NOMO-1 treated with DMSO at 0.1 percent for 48 hours (cell line): Measurements from ENCODE around the gene GABBR2.

Experiments
- DNase-seq: peaks from one replicate; lab custom pipeline; 2025; ENCODE audit not compliant: unreplicated experiment; lab: John Stamatoyannopoulos, UW

Gene GABBR2

GRCh38 chr9:98549401-98549800 lies 159.3 kb downstream of the GABBR2 start:
- no peak for DNase-seq

DNA sequence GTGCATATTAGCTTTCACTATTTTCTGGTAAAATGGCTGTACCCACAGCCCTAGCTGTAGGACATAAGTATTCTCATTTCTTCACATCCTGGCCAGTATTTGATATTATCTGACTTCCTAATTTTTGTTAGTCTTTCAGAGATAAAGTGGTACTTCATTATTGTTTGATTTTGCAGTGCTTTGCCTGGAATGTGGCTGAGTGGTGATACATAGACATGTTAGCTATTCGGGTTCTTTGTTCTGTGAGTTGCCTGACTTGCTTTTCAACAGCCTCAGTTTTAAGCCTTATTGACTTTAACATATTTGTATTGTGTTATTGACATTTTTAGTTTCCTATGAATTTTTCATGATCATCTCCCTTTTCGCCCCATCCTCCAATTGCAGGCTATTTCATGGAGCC lies 161.1 kb downstream of the GABBR2 start:
- DNase-seq, result no peak

GRCh38 chr9:98545021-98545420 lies 163.7 kb downstream of the GABBR2 start:
- DNase-seq, result no peak

GRCh38 chr9:98541684-98542230 lies 167.0 kb downstream of the GABBR2 start:
- no peak for DNase-seq

- no peak for DNase-seq
Observed at GRCh38 chr9:98540476-98540875, 168.3 kb downstream of the GABBR2 start.

DNA sequence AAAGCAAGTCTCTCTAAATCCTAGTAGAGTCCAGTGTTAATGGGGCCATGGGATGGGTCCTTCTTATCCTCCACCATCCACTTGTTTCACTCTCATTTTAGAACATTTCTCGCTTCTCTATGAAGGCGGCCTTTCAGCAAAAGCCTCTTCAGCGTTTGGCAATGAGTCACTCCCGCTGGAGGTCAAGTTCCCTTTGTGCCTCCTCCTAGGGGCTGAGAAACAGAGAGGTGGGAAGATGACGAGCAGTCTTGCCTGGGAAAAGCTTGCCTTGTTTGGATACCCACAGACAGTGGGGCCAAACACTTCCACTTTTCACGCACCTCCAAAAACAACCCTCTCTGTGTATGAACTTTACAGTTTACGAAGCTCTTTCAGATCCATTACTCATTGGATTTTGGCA lies 168.8 kb downstream of the GABBR2 start:
- DNase-seq, result no peak

DNA sequence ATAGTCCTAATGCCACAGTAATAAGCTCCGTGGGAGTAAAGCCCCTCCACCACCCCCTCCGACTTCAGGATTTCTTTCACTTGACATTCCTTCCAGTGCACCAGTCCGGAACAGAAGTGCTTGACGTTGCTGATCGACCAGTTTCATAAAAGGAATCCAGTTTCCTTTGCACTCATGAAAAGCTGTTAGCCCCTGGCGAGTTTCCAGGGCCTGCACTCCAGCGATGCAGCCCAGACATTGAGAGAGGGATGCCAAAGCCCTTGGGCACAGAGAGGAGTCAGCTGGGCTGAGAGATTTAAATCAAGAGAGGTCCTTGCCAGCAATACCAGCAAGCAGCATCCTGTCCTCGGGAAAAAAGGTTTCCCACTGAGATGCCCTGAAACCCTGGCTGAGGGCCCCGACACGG lies 170.1 kb downstream of the GABBR2 start:
- no peak for DNase-seq

- DNase-seq, result no peak
Observed at GRCh38 chr9:98538203-98538602, 170.5 kb downstream of the GABBR2 start.

DNA sequence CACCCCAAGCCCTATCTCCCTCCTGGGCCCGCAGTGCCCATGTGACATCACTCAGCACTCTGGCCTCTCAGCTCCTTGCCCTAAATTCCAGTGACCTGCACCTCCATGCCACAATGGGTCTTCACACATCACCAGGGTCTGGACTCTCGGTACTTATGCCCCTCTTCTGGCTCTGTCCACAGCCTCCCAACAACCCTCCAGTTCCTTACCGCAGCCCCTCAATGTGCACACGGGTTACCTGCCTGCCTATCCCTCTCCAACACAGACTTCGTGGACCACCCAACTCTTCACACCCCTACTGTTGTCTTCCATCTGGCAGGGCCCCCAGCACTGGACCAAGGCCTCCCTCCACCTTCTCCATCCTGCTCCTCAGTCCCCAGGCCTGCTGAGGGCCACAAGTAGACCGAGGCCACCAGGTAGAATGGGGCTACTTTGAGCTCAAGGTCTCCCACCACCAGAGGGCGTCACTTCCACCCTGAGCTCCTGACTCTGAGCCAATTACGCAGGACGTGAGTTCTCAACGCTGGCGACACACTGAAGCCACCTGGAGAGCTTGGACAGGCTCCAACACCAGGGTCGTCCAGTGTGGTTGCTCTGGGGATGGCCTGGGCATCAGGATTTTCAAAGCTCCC lies 172.1 kb downstream of the GABBR2 start:
- DNase-seq, result peak; percentile 11

DNA sequence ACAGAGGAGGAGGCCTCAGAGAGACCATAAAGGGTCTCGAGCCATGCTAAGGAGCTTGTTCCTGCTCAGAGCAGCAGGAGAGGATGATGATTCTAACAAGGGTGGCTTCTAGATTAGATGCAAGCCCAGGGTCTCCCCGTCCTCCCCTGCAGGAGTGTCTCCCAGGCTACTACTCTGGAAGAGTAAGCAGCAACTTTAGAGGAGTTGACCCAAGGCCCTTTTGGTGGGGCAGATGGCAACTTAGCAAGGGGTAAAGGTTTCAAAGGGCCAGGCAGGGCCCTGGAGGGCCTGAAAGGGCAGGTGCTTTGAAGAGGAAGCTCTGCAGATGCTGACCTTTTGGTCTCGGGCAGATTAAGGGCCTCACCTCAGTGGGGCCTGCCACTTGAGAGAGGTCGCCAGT lies 174.9 kb downstream of the GABBR2 start:
- no peak for DNase-seq

- DNase-seq, result no peak
Observed at GRCh38 chr9:98533132-98533531, 175.6 kb downstream of the GABBR2 start.

GRCh38 chr9:98532574-98532973 lies 176.2 kb downstream of the GABBR2 start:
- no peak for DNase-seq

- no peak for DNase-seq
Observed at GRCh38 chr9:98532147-98532546, 176.6 kb downstream of the GABBR2 start.

- DNase-seq, result no peak
Observed at GRCh38 chr9:98530806-98531386, 177.8 kb downstream of the GABBR2 start.

- DNase-seq, result no peak
Observed at GRCh38 chr9:98530275-98530674, 178.5 kb downstream of the GABBR2 start.

- DNase-seq, result no peak
Observed at GRCh38 chr9:98529841-98530240, 178.9 kb downstream of the GABBR2 start.

DNA sequence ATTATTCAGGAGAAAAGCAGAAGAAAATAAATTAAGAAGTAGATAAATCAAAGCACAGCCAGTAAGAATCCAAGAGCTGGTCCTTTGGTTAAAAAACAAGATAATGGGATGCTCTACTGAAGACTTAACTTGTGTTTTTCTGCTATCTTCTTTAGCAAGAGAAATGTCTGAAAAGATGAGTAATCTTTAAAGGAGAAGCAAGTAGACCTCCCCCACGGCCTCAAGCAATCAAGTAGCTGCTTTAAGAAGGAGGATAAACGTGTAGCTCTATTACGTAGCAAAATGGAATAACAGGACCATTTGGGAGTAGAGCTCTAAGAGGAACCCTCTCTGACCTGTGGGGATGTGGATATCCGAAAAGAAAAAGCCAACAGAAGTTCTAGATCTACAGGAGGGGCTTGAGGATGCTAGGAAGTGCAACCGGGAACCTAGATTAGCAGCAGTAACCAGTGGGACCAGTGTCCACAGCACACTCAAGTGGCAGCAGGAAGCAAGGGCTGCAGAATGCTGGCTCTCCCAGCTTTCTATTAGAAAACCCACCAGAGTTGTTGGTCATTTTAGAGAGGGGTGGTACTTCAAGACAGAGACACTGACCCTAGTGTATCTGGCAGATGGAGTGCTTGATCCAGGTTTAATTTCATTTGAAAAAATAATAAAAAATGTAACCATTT lies 185.4 kb downstream of the GABBR2 start:
- DNase-seq, result no peak

- no peak for DNase-seq
Observed at GRCh38 chr9:98522487-98522886, 186.2 kb downstream of the GABBR2 start.

DNA sequence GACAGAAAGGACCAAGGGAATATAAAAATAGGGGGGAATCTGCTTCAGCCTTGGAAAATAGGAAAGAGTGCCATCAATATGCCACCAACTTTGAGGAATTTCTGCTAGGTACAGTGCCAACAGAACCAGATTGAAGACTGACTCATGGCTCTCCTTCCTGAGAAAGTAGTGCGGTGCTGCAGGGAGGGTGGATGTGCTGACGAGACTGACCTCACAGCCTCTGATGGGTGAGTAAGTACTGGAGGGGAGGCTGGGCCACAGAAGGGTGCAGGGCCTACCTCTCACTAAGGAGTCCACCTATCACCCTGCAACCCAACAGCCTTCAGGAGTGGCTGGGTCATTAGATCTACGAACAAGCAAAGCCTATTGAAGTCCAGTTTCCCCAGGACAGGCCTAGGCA lies 187.6 kb downstream of the GABBR2 start:
- DNase-seq, result no peak

- DNase-seq, result no peak
Observed at GRCh38 chr9:98520221-98520960, 188.3 kb downstream of the GABBR2 start.

DNA sequence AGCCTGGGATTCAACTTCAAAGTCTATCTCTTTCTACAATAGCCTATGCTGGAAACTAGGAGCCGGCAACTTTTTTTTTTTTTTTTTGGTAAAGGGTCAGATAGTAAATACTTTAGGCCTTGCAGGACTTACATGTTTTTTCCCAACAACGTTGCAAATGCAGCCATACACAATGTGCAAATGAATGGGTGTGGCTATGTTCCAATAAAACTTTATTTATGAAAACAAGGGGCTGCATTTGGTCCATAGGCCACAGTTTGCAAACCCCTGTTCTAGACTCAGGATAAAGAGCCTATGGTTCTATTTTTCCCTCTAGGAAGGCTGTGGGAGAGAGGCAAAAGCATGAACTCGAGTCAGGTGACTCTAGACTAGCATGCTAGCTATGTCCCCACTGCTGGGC lies 189.1 kb downstream of the GABBR2 start:
- no peak for DNase-seq

DNA sequence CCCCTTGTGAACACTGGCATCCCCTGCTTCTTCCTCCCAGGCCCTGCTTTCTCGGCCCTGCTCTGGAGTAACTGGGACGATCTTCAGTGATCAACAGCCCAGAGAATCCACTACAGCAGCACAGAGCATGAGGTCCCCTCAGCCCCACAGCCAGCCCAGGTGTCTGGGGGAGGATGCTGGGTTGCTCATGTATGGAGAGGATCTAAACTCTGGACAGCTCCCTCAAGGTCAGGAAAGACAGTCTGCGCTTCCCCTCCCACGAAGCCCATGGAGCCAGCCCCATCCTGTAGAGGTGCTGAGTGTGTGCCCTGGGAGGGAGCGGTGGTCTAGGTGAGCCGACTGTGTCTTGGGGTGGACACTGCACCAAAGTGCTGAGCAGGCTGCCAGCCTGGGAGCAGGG lies 190.2 kb downstream of the GABBR2 start:
- DNase-seq, result no peak
